HG03520 (cell line): ENCODE data around the gene SUN5.
"Not testable (repeated sequence)": the region's sequence is repeated elsewhere in the genome, so short reads cannot be mapped to it uniquely, and the experiment has no call there.

Source experiments
- ATAC-seq: cut with Tn5 transposase; IDR thresholded peaks from one replicate; pipeline ENCODE4 v1.9.1; 2021; ENCODE audit warnings: mild to moderate bottlenecking, moderate library complexity; ENCODE audit not compliant: unreplicated experiment

The SUN5 gene, protein sequence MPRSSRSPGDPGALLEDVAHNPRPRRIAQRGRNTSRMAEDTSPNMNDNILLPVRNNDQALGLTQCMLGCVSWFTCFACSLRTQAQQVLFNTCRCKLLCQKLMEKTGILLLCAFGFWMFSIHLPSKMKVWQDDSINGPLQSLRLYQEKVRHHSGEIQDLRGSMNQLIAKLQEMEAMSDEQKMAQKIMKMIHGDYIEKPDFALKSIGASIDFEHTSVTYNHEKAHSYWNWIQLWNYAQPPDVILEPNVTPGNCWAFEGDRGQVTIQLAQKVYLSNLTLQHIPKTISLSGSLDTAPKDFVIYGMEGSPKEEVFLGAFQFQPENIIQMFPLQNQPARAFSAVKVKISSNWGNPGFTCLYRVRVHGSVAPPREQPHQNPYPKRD

DNA sequence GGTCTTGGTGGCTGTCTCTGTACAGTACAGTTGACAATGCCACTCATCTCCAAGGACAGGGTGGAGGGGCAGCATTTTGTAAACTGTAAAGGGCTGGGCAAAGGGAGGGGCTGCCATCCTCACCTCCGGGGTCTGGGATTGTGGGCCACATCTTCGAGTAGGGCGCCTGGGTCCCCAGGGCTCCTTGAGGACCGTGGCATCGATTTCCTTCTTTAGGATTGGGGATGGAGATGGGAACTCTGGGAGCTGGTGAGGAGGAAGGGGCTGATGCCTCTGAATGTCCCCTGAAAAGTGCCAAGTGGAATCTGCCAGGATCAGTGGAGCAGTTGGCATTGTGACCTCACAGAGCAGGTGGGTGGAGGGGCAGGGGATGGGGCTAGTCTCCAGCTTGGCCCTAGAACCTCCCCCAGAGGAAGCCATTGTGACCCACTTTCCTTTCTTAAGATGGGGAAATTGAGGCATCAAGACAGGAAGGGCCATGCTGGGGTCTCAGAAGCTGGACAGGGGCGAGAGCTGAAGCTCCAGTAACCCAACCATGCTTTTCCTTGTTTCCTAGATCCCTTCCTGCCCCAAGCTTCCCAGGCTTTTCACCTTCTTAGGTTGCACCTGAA lies at the start of gene SUN5:
Gene SUN5 (minus strand): TSS at position 293 of the 611 bp plus-strand sequence. CDS start 93 bp downstream, at position 200.
- ATAC-seq, result no peak

DNA sequence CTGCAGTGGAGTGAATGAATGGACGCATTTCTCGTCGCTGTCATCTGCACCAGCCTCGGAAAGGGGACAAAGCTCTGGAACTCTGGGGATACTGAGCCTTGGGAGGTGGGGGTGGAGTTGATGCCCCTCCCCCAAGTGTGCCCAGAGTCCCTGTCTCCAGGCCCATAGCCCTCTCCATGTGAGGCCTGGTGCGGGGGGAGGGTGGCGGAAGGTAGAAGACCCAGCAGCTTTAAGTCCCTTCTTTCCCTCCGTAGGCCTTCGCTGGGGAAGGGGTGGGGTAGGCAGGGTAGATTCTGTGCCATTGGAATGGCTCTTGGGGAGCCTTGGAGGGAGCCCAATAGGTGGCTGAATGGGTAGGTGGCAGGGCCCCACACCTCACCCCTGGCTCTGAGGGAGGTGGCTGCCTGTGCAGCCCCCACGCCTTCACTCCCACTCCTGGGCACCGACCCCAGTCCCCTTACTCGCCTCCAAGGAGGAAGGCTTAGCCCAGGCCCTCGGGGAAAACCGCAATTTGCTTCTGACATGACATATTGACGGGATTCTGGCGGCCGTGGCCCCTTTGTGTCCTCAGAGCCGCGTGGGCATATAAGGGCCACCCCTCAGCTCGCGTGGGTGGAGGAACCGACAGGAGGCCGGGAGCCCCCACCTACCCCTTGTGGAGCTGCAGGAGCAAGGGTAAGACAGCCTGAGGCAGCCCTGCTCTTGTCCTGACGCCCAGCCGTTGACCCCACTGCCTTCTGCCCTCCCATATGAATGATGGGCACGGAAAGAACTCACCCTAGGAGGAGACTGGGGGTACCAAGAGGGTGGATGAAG lies 49.3 kb upstream of the SUN5 start, which contains the start of gene BPIFB3:
Gene BPIFB3 (plus strand): TSS at position 613 of the 816 bp plus-strand sequence. CDS start 1,533 bp downstream, outside the sequence.
- ATAC-seq, result no peak

DNA sequence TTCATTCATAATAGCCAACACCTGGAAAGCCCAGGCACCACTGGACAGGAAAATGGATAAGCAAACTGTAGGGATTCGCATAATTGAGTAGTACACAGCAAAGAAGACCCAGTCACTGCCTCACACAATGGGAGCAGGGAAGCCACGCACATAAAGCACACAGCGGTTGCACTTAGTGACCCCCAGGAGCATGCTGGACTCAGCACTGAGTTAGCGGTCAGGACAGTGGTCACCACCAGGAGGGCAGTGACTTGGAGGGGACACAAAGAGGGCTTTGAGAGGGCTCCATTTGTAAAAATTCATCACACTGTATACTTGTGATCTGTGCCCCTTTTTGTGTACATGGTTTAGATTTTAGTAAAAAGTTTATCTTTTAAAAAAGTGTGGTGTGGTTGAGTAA lies 47.1 kb upstream of the SUN5 start:
- no peak for ATAC-seq

DNA sequence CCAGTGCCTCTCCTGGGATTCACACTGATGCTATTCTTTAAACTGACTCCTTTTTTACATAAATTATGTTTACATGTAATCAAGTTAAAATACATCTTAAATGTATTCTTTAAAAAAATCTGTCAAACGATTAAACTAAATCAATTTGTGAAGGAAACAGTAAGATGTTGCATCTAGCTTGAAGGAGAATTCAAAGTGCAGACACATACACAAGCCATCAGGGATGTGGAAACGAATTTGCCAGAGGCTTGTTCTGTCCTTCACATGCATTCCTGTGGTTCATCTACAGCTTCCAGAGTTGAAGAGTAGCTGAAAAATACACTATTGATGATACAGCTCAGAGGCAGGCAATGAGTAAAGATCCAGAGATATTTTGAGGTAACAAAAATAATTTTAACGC lies 42.2 kb upstream of the SUN5 start:
- ATAC-seq, result no peak

DNA sequence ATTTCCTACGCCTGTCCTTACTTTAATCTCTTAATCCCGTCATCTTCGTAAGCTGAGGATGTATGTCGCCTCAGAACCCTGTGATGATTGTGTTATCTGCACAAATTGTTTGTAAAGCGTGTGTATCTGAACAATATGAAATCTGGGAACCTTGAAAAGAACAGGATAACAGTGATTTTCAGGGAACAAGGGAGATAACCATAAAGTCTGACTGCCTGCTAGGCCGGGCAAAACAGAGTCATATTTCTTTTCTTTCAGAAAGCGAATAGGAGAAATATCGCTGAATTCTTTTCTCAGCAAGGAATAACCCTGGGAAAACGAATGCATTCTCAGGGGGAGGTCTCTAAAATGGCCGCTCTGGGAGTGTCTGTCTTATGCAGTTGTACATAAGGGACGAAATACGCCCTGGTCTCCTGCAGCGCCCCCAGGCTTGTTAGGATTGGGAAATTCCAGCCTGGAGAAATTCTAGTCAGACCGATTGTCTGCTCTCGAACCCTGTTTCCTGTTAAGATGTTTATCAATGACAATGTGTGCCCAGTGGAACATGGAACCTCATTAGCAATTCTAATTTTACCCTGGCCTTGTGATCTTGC lies 41.0 kb upstream of the SUN5 start:
- not testable (repeated sequence) for ATAC-seq

DNA sequence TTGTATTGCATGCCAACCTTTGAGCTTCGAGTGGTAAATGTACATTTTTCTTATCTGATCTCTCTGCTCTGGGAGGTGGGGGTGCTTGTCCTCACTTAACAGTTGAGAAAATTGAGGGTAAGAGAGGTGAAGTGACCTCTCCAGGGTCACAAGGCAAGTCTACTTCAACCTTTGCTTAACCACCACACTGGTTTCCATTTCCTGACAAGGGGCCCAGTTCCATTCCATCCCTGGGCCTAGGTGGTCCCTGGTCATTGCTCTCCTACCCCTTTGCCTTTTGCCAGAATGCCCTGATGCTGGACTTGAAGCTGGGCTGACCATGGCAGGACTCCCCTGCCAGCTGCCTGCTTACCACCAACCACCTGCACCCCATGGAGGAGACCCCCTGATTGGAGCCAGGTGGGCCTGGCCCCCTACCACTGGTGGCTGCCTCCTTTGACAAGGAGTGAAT lies 39.5 kb upstream of the SUN5 start:
- ATAC-seq, result no peak

DNA sequence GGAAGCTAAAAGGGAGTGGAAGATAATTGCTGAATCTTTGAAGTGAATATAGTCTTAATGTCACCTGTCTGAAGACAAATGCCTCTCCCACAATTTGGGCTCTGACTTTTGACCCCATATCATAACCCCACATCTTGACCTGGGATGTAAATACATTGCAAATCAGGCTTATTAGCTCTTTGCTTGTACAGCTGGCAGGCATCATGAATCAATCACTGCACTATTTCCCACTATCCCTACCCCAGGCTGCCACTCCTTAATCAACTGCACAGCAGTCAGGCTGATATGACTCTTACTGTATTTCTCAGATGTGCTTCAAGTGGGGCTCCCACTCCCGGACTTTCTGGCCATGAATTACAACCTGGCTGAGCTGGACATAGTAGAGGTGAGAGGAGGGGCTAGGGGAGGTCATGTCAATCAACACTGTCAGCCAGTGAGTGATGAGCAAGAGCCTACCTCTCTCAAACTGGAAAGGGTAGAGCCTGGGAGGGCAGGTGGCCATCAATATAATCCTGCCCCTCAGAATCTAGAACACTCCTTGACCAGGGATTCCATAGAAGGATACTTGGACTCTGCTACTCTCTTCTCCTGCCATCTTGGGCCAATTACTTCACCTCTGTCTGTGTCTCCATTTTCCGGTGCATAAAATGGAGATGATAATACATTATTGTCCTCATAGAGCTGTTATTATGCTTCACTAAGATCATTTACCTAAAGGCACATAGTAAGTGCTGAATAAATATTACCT lies 38.9 kb upstream of the SUN5 start:
- ATAC-seq, result no peak

DNA sequence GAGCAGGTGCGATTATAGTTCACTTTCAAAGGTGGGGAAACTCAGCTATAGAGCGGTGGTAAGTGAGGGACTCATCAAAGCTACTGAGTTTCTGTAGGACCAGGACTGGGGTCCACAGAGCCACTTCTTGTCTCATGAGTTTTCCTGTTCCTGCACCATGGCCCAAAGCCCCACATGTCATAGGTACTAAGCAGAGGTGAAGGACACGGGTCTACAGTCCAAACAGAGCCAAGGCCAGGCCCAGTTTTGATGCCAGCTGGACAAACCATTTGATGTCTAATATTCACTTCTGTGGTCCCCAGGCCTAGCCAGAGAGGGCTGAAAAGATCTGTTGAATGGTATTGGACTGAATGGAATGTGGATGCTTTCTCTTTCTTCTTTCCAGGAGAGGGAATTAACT lies 38.2 kb upstream of the SUN5 start:
- ATAC-seq, result no peak

DNA sequence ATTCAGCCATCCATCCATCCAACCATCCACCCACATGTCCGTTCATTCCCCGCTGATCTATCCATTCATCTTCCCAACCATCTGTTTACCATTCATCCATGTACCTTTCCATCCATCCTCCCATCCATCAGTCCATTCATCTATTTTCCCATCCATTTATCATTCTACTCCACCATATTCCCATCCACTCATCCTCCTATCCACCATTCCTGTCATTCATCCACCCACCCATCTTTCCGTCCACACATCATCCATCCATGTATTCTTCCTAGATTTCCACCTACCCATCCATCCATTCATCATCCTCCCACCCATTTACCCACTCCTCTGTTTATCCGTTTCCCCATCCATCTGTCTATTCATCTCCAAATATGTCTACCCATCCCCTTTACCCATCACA lies 34.0 kb upstream of the SUN5 start:
- ATAC-seq, result no peak

DNA sequence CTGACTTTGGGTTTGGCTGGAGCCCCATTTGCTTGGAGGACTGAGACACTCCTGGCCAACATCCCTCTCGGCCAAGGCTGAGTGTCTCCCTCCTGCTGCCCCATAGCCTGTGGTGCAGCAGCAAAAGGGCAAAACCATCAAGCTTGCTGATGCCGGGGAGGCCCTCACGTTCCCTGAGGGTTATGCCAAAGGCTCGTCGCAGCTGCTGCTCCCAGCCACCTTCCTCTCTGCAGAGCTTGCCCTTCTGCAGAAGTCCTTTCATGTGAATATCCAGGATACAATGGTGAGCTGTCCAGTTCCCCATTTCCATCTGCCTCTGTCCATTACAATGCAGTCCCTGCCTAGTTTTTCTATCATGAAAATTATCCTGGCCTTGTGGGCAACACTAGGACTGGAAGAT lies 33.2 kb upstream of the SUN5 start:
- no peak for ATAC-seq

DNA sequence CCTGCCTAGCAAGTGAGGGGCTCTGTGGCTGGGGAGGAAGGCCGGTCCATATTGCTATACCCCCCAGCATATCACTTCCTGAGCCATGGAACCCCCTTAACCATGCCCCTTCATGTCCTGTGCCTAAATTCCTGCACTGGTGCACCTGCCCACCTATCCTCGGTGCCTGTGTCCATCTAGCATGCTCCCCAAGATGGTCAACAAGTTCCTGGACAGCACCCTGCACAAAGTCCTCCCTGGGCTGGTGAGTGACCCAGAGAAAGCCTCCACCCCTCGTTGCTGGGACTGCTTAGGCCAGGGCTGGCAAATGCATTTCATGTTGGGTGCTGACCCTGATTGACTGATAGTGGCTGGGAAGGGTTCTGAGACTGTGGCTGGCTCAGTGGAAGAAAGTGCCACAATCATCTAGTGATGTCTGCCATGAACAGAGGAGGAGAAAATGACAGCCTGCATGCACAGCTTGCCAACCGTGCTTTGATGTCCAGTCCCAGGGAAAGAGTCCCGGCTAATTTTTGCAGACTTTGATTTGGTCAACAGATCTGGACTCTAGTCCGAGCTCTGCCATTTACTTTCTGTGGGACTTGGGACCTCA lies 30.8 kb upstream of the SUN5 start:
- ATAC-seq, result no peak

DNA sequence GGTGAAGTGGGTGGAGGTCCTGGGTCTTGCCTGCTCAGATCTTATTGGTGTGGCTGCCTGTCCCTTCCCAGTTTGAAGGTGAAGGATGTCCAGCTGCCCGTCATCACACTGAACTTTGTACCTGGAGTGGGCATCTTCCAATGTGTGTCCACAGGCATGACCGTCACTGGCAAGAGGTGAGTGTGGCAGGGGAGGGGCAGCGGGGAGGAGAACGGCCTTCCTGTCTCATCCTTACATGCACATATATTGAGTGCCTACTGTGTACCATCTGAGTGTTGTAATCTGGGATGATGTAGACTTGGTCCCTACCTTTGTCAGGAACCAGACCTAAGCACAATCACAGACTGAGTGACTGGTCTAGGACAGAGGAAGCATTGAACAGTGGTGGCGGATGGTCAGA lies 29.9 kb upstream of the SUN5 start:
- ATAC-seq, result no peak

DNA sequence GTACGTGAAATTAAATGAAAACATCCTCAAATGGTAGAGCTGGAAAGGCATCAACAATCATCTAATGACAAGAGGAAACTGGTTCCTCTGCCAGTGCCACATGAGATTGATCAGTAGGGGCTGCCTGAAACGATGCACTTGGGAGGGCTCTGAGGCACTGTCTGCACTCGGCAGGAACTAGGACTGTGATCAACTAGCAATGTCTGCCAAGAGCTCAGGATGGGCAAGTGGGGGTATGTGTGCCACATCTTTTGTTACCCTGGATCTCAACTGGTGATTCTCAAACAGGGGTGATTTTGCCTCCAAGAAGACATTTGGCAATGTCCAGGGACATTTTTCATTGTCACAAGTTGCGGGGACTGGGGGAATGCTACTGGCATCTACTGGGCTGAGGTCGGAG lies 29.1 kb upstream of the SUN5 start:
- ATAC-seq, result no peak

DNA sequence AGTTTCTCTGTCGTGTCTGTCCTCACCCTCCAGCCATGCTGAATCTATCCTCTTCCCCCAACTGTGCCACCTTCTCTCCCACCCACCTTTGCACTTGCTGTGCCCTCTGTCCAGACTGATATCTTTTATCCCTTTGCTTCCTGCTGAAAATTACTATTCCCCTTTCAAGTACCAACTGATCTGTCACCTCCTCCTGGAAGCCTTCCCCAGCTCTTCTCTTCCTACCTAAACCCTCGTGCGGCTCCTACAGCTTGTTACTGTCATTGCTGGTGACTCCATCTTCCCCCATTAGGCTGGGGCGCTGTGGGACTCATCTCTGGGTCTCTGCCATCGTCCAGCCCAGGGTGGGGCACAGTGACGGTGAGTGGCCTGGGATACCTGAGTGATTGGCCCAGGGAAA lies 28.3 kb upstream of the SUN5 start:
- ATAC-seq, result no peak

DNA sequence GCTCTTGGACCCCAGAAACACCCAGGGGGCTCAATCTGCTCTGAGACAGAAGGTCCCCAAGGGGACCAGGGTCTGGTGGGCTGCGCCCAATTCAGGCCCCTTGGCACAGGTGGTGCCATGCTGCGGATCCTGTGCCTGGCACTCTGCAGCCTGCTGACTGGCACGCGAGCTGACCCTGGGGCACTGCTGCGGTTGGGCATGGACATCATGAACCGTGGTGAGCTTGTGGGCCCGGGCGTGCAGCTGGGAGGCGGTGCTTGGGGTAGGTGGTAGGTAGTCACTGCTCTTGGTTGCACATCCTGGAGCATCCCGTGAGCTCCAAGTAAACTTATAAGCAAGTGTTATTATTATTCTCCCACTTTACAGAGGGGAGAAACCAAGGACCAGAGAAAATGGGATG lies 27.3 kb upstream of the SUN5 start, which contains the start of gene BPIFB6:
Gene BPIFB6 (plus strand): TSS at position 118 of the 400 bp plus-strand sequence. CDS start 0 bp downstream, at position 118.
- ATAC-seq, result no peak

DNA sequence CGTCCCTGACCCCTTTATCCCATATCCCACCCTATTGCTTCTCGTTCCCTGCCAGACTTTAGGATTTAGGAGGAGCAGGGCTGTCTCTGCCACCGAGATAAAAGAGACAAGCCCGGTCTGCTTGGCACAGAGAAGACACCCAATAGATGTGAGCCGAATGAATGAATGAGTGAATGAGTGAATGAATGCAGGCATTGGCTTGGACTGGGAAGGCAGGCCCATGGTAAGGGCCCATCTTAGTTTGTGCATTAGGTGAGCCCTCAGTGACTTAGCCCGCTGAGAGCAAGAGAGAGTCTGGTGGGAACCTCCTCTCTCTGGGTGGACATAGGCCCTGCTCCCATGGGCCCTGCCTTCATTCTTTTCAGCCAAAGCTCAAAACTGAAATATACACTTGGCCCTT lies 26.3 kb upstream of the SUN5 start:
- ATAC-seq, result no peak

DNA sequence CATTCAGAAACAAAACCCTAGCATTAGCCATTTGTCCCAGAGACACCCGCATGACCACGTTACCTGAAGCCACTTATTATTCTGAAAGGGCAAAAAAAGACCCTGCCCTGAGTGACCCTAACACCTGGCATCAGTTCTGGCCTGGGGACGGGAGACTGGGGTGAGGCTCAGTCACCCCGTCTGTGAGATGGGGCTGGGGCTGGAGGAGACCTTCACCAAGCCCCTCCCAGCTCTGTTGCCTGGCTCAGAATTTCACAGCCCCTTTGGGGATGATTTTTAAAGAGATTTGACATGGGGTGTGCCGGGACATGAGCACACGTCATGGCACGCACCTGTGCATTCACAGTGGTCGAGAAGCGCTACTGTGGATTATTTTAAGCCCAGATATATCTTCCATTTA lies 25.8 kb upstream of the SUN5 start:
- no peak for ATAC-seq

DNA sequence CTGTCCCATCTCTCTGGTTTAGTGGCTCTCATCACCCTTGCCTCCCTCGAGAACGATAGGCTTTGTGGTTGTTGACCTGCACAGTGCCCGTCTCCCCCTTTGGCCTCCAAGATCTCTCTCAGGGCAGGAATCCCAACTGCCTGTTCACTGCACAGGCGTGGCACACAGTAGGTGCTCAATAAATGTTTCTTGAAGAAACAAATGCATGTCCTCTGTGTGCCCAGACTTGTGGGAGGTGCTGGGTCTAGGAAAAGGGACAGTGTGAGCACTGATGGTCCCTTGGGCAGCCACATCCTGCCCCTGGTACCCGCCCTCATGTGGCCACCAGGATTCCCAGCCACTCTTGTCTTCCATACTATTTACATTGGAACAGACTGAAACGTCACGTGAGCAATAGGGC lies 24.6 kb upstream of the SUN5 start:
- ATAC-seq, result no peak

DNA sequence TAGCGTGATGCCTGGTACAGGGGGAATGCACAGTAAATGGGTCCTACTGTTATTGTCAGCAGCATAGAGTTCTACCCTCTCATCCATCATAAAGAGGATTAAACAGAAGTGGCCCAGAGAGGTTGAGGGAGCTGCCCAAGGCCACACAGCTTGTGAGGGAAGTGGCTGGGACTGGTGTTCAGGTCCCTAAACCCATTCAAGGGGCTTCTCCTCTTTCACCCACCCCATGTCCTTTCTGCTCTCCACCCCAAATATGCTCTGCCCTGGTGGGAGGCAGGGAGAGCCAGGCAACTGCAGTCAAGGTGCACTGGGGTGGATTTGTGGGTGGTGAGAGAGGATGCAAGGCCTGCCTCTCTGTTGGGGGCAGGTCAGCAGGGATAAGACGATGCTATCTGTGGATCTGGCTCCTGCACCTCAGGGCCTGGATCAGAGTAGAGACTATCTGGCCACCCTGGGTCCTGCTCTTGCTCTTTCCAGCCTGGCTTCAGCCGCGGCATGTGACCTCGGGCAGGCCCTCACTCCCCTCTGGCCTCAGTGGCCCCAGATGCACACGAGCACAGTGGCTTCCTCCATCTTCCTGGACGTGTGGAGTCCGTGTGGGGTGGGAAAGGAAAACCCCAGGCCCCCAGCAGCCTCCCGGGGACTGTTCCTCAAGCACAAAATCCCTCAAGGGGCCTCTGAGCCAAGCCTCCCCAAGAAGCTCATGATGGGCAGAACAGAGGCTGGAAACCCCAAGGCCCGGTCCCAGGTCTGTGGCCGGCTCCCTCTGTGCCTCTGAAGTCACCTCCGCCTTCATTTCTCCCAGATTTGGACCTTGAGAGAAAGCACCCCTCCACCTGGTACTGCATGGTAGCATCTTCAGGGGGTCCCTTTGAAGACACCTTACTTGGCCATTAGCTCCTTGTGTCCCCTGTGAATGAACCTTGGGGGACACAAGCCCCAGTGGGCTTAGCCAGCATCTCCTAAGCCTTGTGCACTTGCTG lies 23.8 kb upstream of the SUN5 start:
- no peak for ATAC-seq
